Measurements from ENCODE around the gene CGRRF1. TPM values are rescaled to one million over a fixed set of nuclear protein-coding genes. Genes with fewer than 3 reads are reported as not detected.
A peak's percentile ranks its signal among the peaks of the same experiment; 100 is the strongest.

Gene CGRRF1
- total and polyA plus RNA-seq, 9 of the 15 experiments (the other 6 are each of a cell fraction or from before 2014, with no cell fraction given), result 2.8 to 15.8 (median 4.6) TPM

DNA sequence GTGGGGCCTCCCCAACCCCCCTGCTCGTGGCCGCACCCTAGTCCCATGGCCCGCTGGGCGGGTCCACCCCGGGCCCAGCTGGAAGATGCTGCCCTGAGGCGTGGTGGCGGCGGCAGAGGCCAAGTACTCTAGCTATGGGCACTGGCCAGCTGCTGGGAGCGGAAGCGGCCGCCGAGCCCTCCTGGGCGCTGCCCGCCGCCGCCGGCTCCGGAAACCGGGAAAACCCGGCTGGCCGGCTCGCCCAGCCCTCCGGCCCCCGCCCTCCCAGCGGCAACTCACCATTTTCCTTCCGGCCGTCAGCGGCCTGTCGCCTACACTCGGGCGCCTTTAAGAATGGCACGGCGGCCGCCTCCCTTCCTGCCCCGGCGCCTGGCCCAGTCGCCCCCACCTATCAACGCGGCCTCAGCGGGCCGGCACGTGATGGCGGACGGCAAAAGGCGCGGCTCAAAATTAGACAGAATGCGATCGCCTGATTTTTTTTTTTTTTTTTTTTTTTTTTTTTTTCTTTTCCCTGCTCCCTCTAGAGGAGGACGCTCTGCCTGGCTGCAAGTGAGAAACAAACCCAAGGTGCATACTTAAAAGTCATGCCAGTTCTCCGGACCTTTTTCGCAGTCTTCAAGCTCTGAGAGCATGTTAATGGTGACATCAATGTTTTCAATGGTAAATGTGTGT, 20.9 kb upstream of the CGRRF1 start, which contains the start of gene GMFB (continued):
- TF ChIP-seq BCLAF1 (IDR thresholded peaks at IDR 0.05; ENCODE audit: borderline replicate concordance in 1 of 2, control insufficient read depth in 1 of 2, low read depth in 2 of 2, low read length in 1 of 2) (no peak), POU5F1 (IDR thresholded peaks at IDR 0.05; ENCODE audit: borderline replicate concordance, low read depth, low read length, partially characterized antibody) (peak; percentile 64), TAF15 (IDR thresholded peaks at IDR 0.05; ENCODE audit: low read depth, low read length) (no peak), HMGN3 (IDR thresholded peaks at IDR 0.05; ENCODE audit: borderline replicate concordance, extremely low read depth, insufficient read length, low read depth, low read length) (peak; percentile 73), NFRKB (IDR thresholded peaks at IDR 0.05; ENCODE audit: low read depth) (no peak), TRIM28 (IDR thresholded peaks at IDR 0.05) (no peak), ATF7 (IDR thresholded peaks at IDR 0.05) (peak; percentile 20; the same call in 1 of the 2 replicates), RB1 (IDR thresholded peaks at IDR 0.05; ENCODE audit: low read depth) (peak; percentile 42; the same call in 1 of the 2 replicates), SP2 (IDR thresholded peaks at IDR 0.05; ENCODE audit: extremely low read depth, low read depth, low read length, poor library complexity, severe bottlenecking) (no peak), TBL1XR1 (IDR thresholded peaks at IDR 0.05; ENCODE audit: low read length in 2 of 2) (0 out of 4 replicates have a peak, but pooled peaks of 1 of the 2 experiments have one; percentile 29), RBFOX2 (IDR thresholded peaks at IDR 0.05; ENCODE audit: low read depth, low read length) (peak; percentile 90), E2F3 (CRISPR knock-in tag; IDR thresholded peaks at IDR 0.05) (no peak), ZEB2 (IDR thresholded peaks at IDR 0.05) (no peak), XRCC3 (IDR thresholded peaks at IDR 0.05) (no peak), FOXK2 (conservative IDR thresholded peaks at IDR 0.05 in 1 of 2, IDR thresholded peaks at IDR 0.05 in 1 of 2; ENCODE audit: low read depth in 2 of 2) (0 out of 4 replicates have a peak, but pooled peaks of 1 of the 2 experiments have one; percentile 12), GTF2A2 (tag; IDR thresholded peaks at IDR 0.05) (no peak), ZNF24 (IDR thresholded peaks at IDR 0.05) (no peak), ERF (CRISPR knock-in tag; IDR thresholded peaks at IDR 0.05) (0 out of 2 replicates have a peak, but pooled peaks have one; percentile 33)
- TF ChIP-seq, protein P1, sequence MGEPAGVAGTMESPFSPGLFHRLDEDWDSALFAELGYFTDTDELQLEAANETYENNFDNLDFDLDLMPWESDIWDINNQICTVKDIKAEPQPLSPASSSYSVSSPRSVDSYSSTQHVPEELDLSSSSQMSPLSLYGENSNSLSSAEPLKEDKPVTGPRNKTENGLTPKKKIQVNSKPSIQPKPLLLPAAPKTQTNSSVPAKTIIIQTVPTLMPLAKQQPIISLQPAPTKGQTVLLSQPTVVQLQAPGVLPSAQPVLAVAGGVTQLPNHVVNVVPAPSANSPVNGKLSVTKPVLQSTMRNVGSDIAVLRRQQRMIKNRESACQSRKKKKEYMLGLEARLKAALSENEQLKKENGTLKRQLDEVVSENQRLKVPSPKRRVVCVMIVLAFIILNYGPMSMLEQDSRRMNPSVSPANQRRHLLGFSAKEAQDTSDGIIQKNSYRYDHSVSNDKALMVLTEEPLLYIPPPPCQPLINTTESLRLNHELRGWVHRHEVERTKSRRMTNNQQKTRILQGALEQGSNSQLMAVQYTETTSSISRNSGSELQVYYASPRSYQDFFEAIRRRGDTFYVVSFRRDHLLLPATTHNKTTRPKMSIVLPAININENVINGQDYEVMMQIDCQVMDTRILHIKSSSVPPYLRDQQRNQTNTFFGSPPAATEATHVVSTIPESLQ (CRISPR knock-in tag; IDR thresholded peaks at IDR 0.05), result no peak
- TF ChIP-seq, protein P2, sequence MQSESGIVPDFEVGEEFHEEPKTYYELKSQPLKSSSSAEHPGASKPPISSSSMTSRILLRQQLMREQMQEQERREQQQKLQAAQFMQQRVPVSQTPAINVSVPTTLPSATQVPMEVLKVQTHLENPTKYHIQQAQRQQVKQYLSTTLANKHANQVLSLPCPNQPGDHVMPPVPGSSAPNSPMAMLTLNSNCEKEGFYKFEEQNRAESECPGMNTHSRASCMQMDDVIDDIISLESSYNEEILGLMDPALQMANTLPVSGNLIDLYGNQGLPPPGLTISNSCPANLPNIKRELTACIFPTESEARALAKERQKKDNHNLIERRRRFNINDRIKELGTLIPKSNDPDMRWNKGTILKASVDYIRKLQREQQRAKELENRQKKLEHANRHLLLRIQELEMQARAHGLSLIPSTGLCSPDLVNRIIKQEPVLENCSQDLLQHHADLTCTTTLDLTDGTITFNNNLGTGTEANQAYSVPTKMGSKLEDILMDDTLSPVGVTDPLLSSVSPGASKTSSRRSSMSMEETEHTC (IDR thresholded peaks at IDR 0.05), result 0 out of 2 replicates have a peak, but pooled peaks have one; percentile 36

Measured in K562 (cell line).